ENCODE results near the gene PHLPP1.

Gene PHLPP1

GRCh38 chr18:62987859-62988258 is 272.5 kb downstream of the PHLPP1 start:
- DNase-seq, result no peak

- DNase-seq, result no peak
Measured at GRCh38 chr18:62988471-62988870, 273.1 kb downstream of the PHLPP1 start.

GRCh38 chr18:62989195-62989594 is 273.9 kb downstream of the PHLPP1 start:
- no peak for DNase-seq

GRCh38 chr18:62990653-62991052 is 275.3 kb downstream of the PHLPP1 start:
- DNase-seq, result no peak

- no peak for DNase-seq
Measured at GRCh38 chr18:62991389-62991788, 276.0 kb downstream of the PHLPP1 start.

- DNase-seq, result no peak
Measured at GRCh38 chr18:62991959-62992358, 276.6 kb downstream of the PHLPP1 start.

GRCh38 chr18:62992877-62993365 is 277.6 kb downstream of the PHLPP1 start:
- DNase-seq, result no peak

GRCh38 chr18:62996566-62996965 is 281.2 kb downstream of the PHLPP1 start:
- peak; percentile 22 for DNase-seq

- DNase-seq, result no peak
Measured at GRCh38 chr18:62997076-62997475, 281.7 kb downstream of the PHLPP1 start.

GRCh38 chr18:62998443-62998842 is 283.1 kb downstream of the PHLPP1 start:
- no peak for DNase-seq

- DNase-seq, result no peak
Measured at GRCh38 chr18:62999392-62999791, 284.1 kb downstream of the PHLPP1 start.

GRCh38 chr18:62999921-63000320 is 284.6 kb downstream of the PHLPP1 start:
- DNase-seq, result no peak

- DNase-seq, result no peak
Measured at GRCh38 chr18:63000839-63001238, 285.5 kb downstream of the PHLPP1 start.

- DNase-seq, result no peak
Measured at GRCh38 chr18:63001861-63002260, 286.5 kb downstream of the PHLPP1 start.

- DNase-seq, result no peak
Measured at GRCh38 chr18:63002305-63002704, 287.0 kb downstream of the PHLPP1 start.

- no peak for DNase-seq
Measured at GRCh38 chr18:63002803-63003445, 287.6 kb downstream of the PHLPP1 start.

GRCh38 chr18:63003899-63004298 is 288.6 kb downstream of the PHLPP1 start:
- no peak for DNase-seq

- DNase-seq, result no peak
Measured at GRCh38 chr18:63004466-63005089, 289.2 kb downstream of the PHLPP1 start.

GRCh38 chr18:63005306-63005705 is 290.0 kb downstream of the PHLPP1 start:
- no peak for DNase-seq

- DNase-seq, result no peak
Measured at GRCh38 chr18:63007231-63007630, 291.9 kb downstream of the PHLPP1 start.

- peak; percentile 90 for DNase-seq
Measured at GRCh38 chr18:63016270-63016669, 300.9 kb downstream of the PHLPP1 start.

GRCh38 chr18:63017076-63017475 is 301.7 kb downstream of the PHLPP1 start:
- no peak for DNase-seq

- no peak for DNase-seq
Measured at GRCh38 chr18:63017977-63018376, 302.6 kb downstream of the PHLPP1 start.

GRCh38 chr18:63022429-63023022 is 307.2 kb downstream of the PHLPP1 start:
- DNase-seq, result no peak
